ENCODE data around the gene PCDHA1.

PCDHA1 gene

GRCh38 chr5:141040771-141041426, 255.0 kb downstream of the PCDHA1 start (continued):
- peak; percentile 99 for TF ChIP-seq PRDM10 (tag by site-specific recombination; IDR thresholded peaks at IDR 0.05)
- no peak for TF ChIP-seq ZSCAN16 (tag by site-specific recombination; IDR thresholded peaks at IDR 0.05)
- TF ChIP-seq ZNF311 (tag by site-specific recombination; IDR thresholded peaks at IDR 0.05; ENCODE audit: borderline replicate concordance), result no peak
- no peak for TF ChIP-seq SALL2 (tag by site-specific recombination; IDR thresholded peaks at IDR 0.05; ENCODE audit: borderline replicate concordance)
- TF ChIP-seq ZBTB21 (tag by site-specific recombination; IDR thresholded peaks at IDR 0.05), result peak; percentile 63
- peak; percentile 55 for TF ChIP-seq SP7 (tag by site-specific recombination; IDR thresholded peaks at IDR 0.05)
- peak; percentile 71 for TF ChIP-seq ZNF335 (tag by site-specific recombination; conservative IDR thresholded peaks at IDR 0.05)
- peak; percentile 59; the same call in 1 of the 2 replicates for TF ChIP-seq PBX3 (CRISPR knock-in tag; IDR thresholded peaks at IDR 0.05)
- 0 out of 2 replicates have a peak, but pooled peaks have one; percentile 16 for TF ChIP-seq ZXDB (tag by site-specific recombination; IDR thresholded peaks at IDR 0.05)
- peak; percentile 64 for TF ChIP-seq ZNF654 (tag by site-specific recombination; IDR thresholded peaks at IDR 0.05; ENCODE audit: low read depth)
- TF ChIP-seq KLF9 (tag by site-specific recombination; IDR thresholded peaks at IDR 0.05; ENCODE audit: low read depth), result peak; percentile 73
- TF ChIP-seq KLF8 (tag by site-specific recombination; IDR thresholded peaks at IDR 0.05), result peak; percentile 87
- TF ChIP-seq ZNF670 (tag by site-specific recombination; IDR thresholded peaks at IDR 0.05; ENCODE audit: low read depth), result no peak
- no peak for TF ChIP-seq BCL11B (tag by site-specific recombination; IDR thresholded peaks at IDR 0.05; ENCODE audit: low read depth)
- 0 out of 2 replicates have a peak, but pooled peaks have one; percentile 28 for TF ChIP-seq ZNF2 (tag by site-specific recombination; IDR thresholded peaks at IDR 0.05)
- TF ChIP-seq ZNF704 (tag by site-specific recombination; IDR thresholded peaks at IDR 0.05), result no peak
- TF ChIP-seq KLF17 (tag by site-specific recombination; IDR thresholded peaks at IDR 0.05), result 0 out of 2 replicates have a peak, but pooled peaks have one; percentile 42
- TF ChIP-seq REST (tag by site-specific recombination; IDR thresholded peaks at IDR 0.05), result peak; percentile 100
- TF ChIP-seq KLF1 (tag by site-specific recombination; IDR thresholded peaks at IDR 0.05), result peak; percentile 79
- no peak for TF ChIP-seq ZNF398 (tag by site-specific recombination; IDR thresholded peaks at IDR 0.05)
- TF ChIP-seq ZBTB17 (tag by site-specific recombination; IDR thresholded peaks at IDR 0.05), result peak; percentile 49
- no peak for TF ChIP-seq TSHZ1 (tag by site-specific recombination; IDR thresholded peaks at IDR 0.05; ENCODE audit: borderline replicate concordance)
- no peak for TF ChIP-seq ZNF221 (tag by site-specific recombination; IDR thresholded peaks at IDR 0.05; ENCODE audit: borderline replicate concordance)
